Measurements from ENCODE around the gene NTHL1. TPM values are rescaled to one million over a fixed set of nuclear protein-coding genes. Genes with fewer than 3 reads are reported as not detected.
A peak's percentile ranks its signal among the peaks of the same experiment; 100 is the strongest.

NTHL1 gene
- total and polyA plus RNA-seq, 9 of the 15 experiments (the other 6 are each of a cell fraction or from before 2014, with no cell fraction given) = 1.1 to 58.8 (median 17.6) TPM

- TF ChIP-seq MCM5 (IDR thresholded peaks at IDR 0.05; ENCODE audit: low read depth) = no peak
- no peak for TF ChIP-seq PKNOX1 (IDR thresholded peaks at IDR 0.05)
- TF ChIP-seq ZNF407 (IDR thresholded peaks at IDR 0.05; ENCODE audit: low read depth) = no peak
- no peak for TF ChIP-seq MEF2D (tag; conservative IDR thresholded peaks at IDR 0.05; ENCODE audit: low read depth)
- TF ChIP-seq EWSR1 (IDR thresholded peaks at IDR 0.05; ENCODE audit: borderline replicate concordance, low read depth, partially characterized antibody) = no peak
- TF ChIP-seq CCNT2 (IDR thresholded peaks at IDR 0.05; ENCODE audit: borderline replicate concordance, extremely low read depth, insufficient read length, low read depth, low read length) = peak; percentile 66
- no peak for TF ChIP-seq BRD4 (IDR thresholded peaks at IDR 0.05)
- no peak for TF ChIP-seq RNF219 (CRISPR knock-in tag; IDR thresholded peaks at IDR 0.05)
- no peak for TF ChIP-seq CHAMP1 (IDR thresholded peaks at IDR 0.05)
- no peak for TF ChIP-seq U2AF2 (optimal IDR thresholded peaks at IDR 0.05; ENCODE audit: low read depth, low read length)
- 0 out of 2 replicates have a peak, but pooled peaks have one; percentile 77 for TF ChIP-seq RBM34 (IDR thresholded peaks at IDR 0.05; ENCODE audit: borderline replicate concordance, insufficient read depth, low read length)
- no peak for TF ChIP-seq TRIM28 (IDR thresholded peaks at IDR 0.05)
- no peak for TF ChIP-seq HDAC2 (IDR thresholded peaks at IDR 0.05)
- no peak; the same call in 1 of the 2 replicates for TF ChIP-seq ZNF76 (CRISPR knock-in tag; IDR thresholded peaks at IDR 0.05; ENCODE audit: borderline replicate concordance)
Measured at GRCh38 chr16:1991948-1992703, 55.5 kb downstream of the NTHL1 start (continued).

Data from K562 (cell line).